Smooth muscle cell (in vitro differentiated cells): Measurements from ENCODE around the gene NMT1. TPM values are rescaled to one million over a fixed set of nuclear protein-coding genes. Genes with fewer than 3 reads are reported as not detected.

Experiments used
- DNase-seq: peaks from one replicate; lab custom pipeline; 2025; ENCODE audit not compliant: unreplicated experiment; lab: John Stamatoyannopoulos, UW
- H2AFZ ChIP-seq: fragments of 200-600 bp; sonication (generic); 2 replicates; pipeline ENCODE4 v1.6.0; 2016; ENCODE audit warnings: antibody characterized with exemption, low read depth, mild to moderate bottlenecking
- H3F3A ChIP-seq: fragments of 200-600 bp; sonication (generic); 2 replicates; pipeline ENCODE4 v1.6.0; 2017; ENCODE audit warnings: antibody characterized with exemption, low read depth
- H3K27ac ChIP-seq: fragments of 200-600 bp; sonication (generic); 2 replicates; pipeline ENCODE4 v1.5.1; 2016; ENCODE audit warnings: low read depth, mild to moderate bottlenecking
- H3K27me3 ChIP-seq: fragments of 200-600 bp; sonication (generic); 2 replicates; pipeline ENCODE4 v1.6.1; 2016; ENCODE audit warnings: low read depth, mild to moderate bottlenecking
- H3K36me3 ChIP-seq: fragments of 200-600 bp; sonication (generic); 2 replicates; pipeline ENCODE4 v1.5.1; 2016; ENCODE audit warnings: low read depth
- H3K4me1 ChIP-seq: fragments of 200-600 bp; sonication (generic); 2 replicates; pipeline ENCODE4 v1.5.1; 2016; ENCODE audit warnings: low read depth
- H3K4me2 ChIP-seq: fragments of 200-600 bp; sonication (generic); 2 replicates; pipeline ENCODE4 v1.6.0; 2016; ENCODE audit warnings: mild to moderate bottlenecking
- H3K4me3 ChIP-seq: fragments of 200-600 bp; sonication (generic); 2 replicates; pipeline ENCODE4 v1.5.1; 2016; ENCODE audit warnings: mild to moderate bottlenecking
- H3K79me2 ChIP-seq: fragments of 200-600 bp; sonication (generic); 2 replicates; pipeline ENCODE4 v1.6.0; 2016; ENCODE audit warnings: low read depth, mild to moderate bottlenecking
- H3K9ac ChIP-seq: fragments of 200-600 bp; sonication (generic); 2 replicates; pipeline ENCODE4 v1.6.0; 2016; ENCODE audit warnings: low read depth
- H3K9me3 ChIP-seq: fragments of 200-600 bp; sonication (generic); replicated peaks from 2 replicates; pipeline ENCODE4 v1.5.1; 2016; ENCODE audit warnings: low read depth
- H4K20me1 ChIP-seq: fragments of 200-600 bp; sonication (generic); 2 replicates; pipeline ENCODE4 v1.6.0; 2016; ENCODE audit warnings: low read depth
- WGBS: methylation state at CpG from one replicate; pipeline ENCODE4 v1.1.7; 2016; ENCODE audit warnings: low lambda C conversion rate; 5-methylcytosine and 5-hydroxymethylcytosine counted together
- polyA plus RNA-seq: library from polyadenylated mRNA; unstranded; fragments of >200 nt; fragmentation: Nextera tagmentation; extraction: Ambion mirVana; gene quantifications from 2 replicates; pipeline ENCODE4 v1.2.1, GENCODE V29; 2016
- total RNA-seq: library from RNA; depleted of rRNA; stranded (reverse); fragments of >200 nt; gene quantifications from 2 replicates; pipeline ENCODE4 v1.2.3, GENCODE V29; 2014
- TF ChIP-seq, protein P1 (sequence below): fragments of 200-600 bp; sonication (generic); IDR thresholded peaks from 2 replicates; pipeline ENCODE4 v1.5.1; 2017; ENCODE audit warnings: borderline replicate concordance, mild to moderate bottlenecking, antibody characterized with exemption; ENCODE audit not compliant: insufficient read depth, poor library complexity, severe bottlenecking

NMT1 gene
- total and polyA plus RNA-seq, 2 experiments from 2014 or later: 87.6 to 105 TPM

DNA sequence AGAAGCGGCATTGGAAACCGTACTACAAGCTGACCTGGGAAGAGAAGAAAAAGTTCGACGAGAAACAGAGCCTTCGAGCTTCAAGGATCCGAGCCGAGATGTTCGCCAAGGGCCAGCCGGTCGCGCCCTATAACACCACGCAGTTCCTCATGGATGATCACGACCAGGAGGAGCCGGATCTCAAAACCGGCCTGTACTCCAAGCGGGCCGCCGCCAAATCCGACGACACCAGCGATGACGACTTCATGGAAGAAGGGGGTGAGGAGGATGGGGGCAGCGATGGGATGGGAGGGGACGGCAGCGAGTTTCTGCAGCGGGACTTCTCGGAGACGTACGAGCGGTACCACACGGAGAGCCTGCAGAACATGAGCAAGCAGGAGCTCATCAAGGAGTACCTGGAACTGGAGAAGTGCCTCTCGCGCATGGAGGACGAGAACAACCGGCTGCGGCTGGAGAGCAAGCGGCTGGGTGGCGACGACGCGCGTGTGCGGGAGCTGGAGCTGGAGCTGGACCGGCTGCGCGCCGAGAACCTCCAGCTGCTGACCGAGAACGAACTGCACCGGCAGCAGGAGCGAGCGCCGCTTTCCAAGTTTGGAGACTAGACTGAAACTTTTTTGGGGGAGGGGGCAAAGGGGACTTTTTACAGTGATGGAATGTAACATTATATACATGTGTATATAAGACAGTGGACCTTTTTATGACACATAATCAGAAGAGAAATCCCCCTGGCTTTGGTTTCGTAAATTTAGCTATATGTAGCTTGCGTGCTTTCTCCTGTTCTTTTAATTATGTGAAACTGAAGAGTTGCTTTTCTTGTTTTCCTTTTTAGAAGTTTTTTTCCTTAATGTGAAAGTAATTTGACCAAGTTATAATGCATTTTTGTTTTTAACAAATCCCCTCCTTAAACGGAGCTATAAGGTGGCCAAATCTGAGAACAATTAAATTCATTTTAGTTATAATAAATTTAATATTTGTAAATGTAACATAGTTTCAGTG is 88.8 kb downstream of the NMT1 start:
- no peak overlapping the region for H2AFZ ChIP-seq

DNA sequence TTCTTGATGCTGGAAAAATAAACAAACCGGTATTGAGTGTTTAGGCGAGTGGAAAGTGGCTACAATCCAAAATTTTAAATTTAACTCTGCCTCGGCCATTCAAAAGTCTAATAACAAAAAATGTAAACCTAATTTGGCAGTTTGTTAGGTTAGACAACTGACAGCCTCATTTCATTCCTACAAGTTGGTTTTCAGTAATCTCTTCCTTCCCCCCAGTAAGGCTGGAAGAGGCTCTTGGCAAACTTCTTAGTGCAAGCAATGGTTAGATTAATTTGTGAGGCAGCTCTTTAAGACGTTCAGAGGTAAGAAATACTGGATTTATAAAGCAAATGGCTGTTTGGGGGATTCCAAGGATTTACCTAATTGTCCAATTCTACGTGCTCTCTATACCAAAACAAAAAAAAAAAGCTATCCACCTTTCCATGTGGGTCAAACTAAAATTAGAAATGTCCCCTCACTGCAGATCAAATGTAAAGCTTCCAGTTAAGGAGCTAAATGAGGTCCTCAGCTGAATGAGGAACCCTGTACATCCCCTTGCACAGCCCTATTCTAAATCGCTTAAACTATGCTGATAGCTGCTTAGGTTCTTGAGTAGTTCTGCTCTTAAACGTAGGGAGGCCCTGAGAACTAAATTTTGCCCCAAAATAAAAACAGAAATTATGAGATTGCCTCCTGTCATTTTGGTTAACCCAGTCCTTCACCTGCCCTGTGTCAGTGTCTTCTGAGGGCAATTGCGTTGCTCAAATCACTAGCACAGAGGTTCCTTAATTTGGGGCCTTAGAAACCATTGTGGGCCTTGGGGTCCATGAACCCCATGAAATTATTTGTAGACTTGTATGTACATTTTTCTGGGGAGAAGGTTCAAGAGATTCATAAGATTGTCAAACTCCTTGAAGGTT is 90.0 kb downstream of the NMT1 start:
- 28% methylated on average over 8 of the region's 8 CpGs for whole genome bisulfite sequencing
- peaks cover 39% of the 10 kb centered on the region for H3K79me2 ChIP-seq
- no peaks in the 10 kb centered on the region for H3K36me3 ChIP-seq
- no peak overlapping the region for H2AFZ ChIP-seq
- H4K20me1 ChIP-seq: peaks cover 58% of the 10 kb centered on the region
- H3K27ac ChIP-seq: peak overlapping the region; percentile 57
- DNase-seq: no peak
- H3F3A ChIP-seq: peaks cover 22% of the 10 kb centered on the region
- peak overlapping the region; percentile 77 for H3K9ac ChIP-seq
- H3K27me3 ChIP-seq: no peaks in the 10 kb centered on the region
- TF ChIP-seq, protein P1, sequence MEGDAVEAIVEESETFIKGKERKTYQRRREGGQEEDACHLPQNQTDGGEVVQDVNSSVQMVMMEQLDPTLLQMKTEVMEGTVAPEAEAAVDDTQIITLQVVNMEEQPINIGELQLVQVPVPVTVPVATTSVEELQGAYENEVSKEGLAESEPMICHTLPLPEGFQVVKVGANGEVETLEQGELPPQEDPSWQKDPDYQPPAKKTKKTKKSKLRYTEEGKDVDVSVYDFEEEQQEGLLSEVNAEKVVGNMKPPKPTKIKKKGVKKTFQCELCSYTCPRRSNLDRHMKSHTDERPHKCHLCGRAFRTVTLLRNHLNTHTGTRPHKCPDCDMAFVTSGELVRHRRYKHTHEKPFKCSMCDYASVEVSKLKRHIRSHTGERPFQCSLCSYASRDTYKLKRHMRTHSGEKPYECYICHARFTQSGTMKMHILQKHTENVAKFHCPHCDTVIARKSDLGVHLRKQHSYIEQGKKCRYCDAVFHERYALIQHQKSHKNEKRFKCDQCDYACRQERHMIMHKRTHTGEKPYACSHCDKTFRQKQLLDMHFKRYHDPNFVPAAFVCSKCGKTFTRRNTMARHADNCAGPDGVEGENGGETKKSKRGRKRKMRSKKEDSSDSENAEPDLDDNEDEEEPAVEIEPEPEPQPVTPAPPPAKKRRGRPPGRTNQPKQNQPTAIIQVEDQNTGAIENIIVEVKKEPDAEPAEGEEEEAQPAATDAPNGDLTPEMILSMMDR: no peak
- no peaks in the 10 kb centered on the region for H3K9me3 ChIP-seq
- H3K4me2 ChIP-seq: peak overlapping the region; percentile 95
- peak overlapping the region; percentile 74 for H3K4me3 ChIP-seq
- H3K4me1 ChIP-seq: peaks cover 12% of the 10 kb centered on the region

More for the DNA sequence above, 88.8 kb downstream of the NMT1 start:
- peak overlapping the region; percentile 77 for H3K9ac ChIP-seq
- no peaks in the 10 kb centered on the region for H3K27me3 ChIP-seq
- no peaks in the 10 kb centered on the region for H3K36me3 ChIP-seq
- peaks cover 46% of the 10 kb centered on the region for H4K20me1 ChIP-seq
- no peak for DNase-seq
- peaks cover 32% of the 10 kb centered on the region for H3K79me2 ChIP-seq
- 1% methylated on average over 56 of the region's 56 CpGs for WGBS
- peaks cover 12% of the 10 kb centered on the region for H3K4me1 ChIP-seq
- peaks cover 23% of the 10 kb centered on the region for H3F3A ChIP-seq
- H3K4me3 ChIP-seq: peak overlapping the region; percentile 74
- H3K9me3 ChIP-seq: no peaks in the 10 kb centered on the region
- peak overlapping the region; percentile 57 for H3K27ac ChIP-seq
- TF ChIP-seq, protein P1: no peak
- peak overlapping the region; percentile 95 for H3K4me2 ChIP-seq

DNA sequence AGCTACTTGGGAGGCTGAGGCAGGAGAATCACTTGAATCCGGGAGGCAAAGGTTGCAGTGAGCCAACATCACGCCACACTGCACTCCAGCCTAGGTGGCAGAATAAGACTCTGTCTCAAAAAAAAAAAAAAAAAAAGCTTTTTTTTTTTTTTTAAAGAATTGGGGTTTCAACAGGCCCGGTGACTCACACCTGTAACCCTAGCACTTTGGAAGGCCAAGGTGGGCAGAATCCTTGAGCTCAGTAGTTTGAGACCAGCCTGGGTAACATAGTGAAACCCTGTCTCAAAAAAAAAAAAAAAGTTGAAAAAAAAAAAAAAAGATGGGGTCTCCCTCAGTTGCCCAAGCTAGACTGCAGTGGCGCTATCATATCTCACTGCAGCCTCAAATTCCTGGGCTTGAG is 93.9 kb downstream of the NMT1 start:
- no peak for DNase-seq
- Histone ChIP-seq H3K4me2 (no peak overlapping the region), H3K27ac (peak overlapping the region; percentile 55), H3F3A (peaks cover 35% of the 10 kb centered on the region), H2AFZ (no peak overlapping the region), H3K27me3 (no peaks in the 10 kb centered on the region), H3K79me2 (peaks cover 58% of the 10 kb centered on the region), H3K9ac (no peak overlapping the region), H3K4me3 (no peak overlapping the region), H3K9me3 (no peaks in the 10 kb centered on the region), H4K20me1 (peaks cover 71% of the 10 kb centered on the region), H3K4me1 (peaks cover 26% of the 10 kb centered on the region), H3K36me3 (no peaks in the 10 kb centered on the region)
- 93% methylated on average over 4 of the region's 4 CpGs for WGBS
- TF ChIP-seq, protein P1: no peak
